ENCODE results near the gene ATRNL1. TPM values are rescaled to one million over a fixed set of nuclear protein-coding genes. Genes with fewer than 3 reads are reported as not detected.

Gene ATRNL1
- polyA plus RNA-seq, 1 donor from 2014 or later = 47.8 TPM

GRCh38 chr10:115871855-115872254 is 778.7 kb downstream of the ATRNL1 start:
- no peak for TF ChIP-seq RAD21 (conservative IDR thresholded peaks at IDR 0.05)
- TF ChIP-seq POLR2AphosphoS5 (IDR thresholded peaks at IDR 0.05) = no peak
- no peak for TF ChIP-seq SMC3 (conservative IDR thresholded peaks at IDR 0.05; ENCODE audit: poor library complexity)
- TF ChIP-seq TAF1 (IDR thresholded peaks at IDR 0.05; ENCODE audit: low read depth) = no peak
- TF ChIP-seq MXI1 (conservative IDR thresholded peaks at IDR 0.05; ENCODE audit: poor library complexity, severe bottlenecking) = no peak
- no peak for TF ChIP-seq REST (IDR thresholded peaks at IDR 0.05; ENCODE audit: borderline replicate concordance)
- TF ChIP-seq EZH2 (IDR thresholded peaks at IDR 0.05; ENCODE audit: borderline replicate concordance, insufficient read depth, low read length, poor library complexity, severe bottlenecking) = no peak
- TF ChIP-seq CTCF (IDR thresholded peaks at IDR 0.05; ENCODE audit: poor library complexity, severe bottlenecking) = no peak
- no peak for TF ChIP-seq EP300 (conservative IDR thresholded peaks at IDR 0.05; ENCODE audit: poor library complexity, severe bottlenecking)

GRCh38 chr10:115875172-115875571 is 782.0 kb downstream of the ATRNL1 start:
- no peak overlapping the region for H3K4me2 ChIP-seq (ENCODE audit: low read length)
- no peak overlapping the region for H2AFZ ChIP-seq (ENCODE audit: low read depth, low read length)
- no peak overlapping the region for H3K9ac ChIP-seq (ENCODE audit: low read length)
- H3K36me3 ChIP-seq (ENCODE audit: insufficient read depth, low read length) = no peaks in the 10 kb centered on the region
- H3K79me2 ChIP-seq (replicated peaks; ENCODE audit: insufficient read depth, low read length) = no peaks in the 10 kb centered on the region
- no peaks in the 10 kb centered on the region for H3K27me3 ChIP-seq (ENCODE audit: insufficient read depth, low read depth, low read length)
- H4K20me1 ChIP-seq (ENCODE audit: insufficient read depth) = no peaks in the 10 kb centered on the region
- H3F3A ChIP-seq (ENCODE audit: insufficient read depth, low read length, poor library complexity, severe bottlenecking) = no peaks in the 10 kb centered on the region
- no peak overlapping the region for H3K4me3 ChIP-seq (ENCODE audit: low read length)
- H3K9me2 ChIP-seq (ENCODE audit: insufficient read depth, low read length) = no peaks in the 10 kb centered on the region
- no peak for TF ChIP-seq POLR2AphosphoS5 (IDR thresholded peaks at IDR 0.05)
- TF ChIP-seq TAF1 (IDR thresholded peaks at IDR 0.05; ENCODE audit: low read depth) = no peak
- TF ChIP-seq CTCF (IDR thresholded peaks at IDR 0.05; ENCODE audit: poor library complexity, severe bottlenecking) = no peak
- TF ChIP-seq SMC3 (conservative IDR thresholded peaks at IDR 0.05; ENCODE audit: poor library complexity) = no peak
- no peak for TF ChIP-seq MXI1 (conservative IDR thresholded peaks at IDR 0.05; ENCODE audit: poor library complexity, severe bottlenecking)
- no peaks in the 10 kb centered on the region for H3K9me3 ChIP-seq (ENCODE audit: low read length)
- no peak overlapping the region for H3K27ac ChIP-seq (ENCODE audit: low read length)

More at GRCh38 chr10:115871855-115872254, 778.7 kb downstream of the ATRNL1 start:
- Histone ChIP-seq H2AFZ (ENCODE audit: low read depth, low read length) (no peak overlapping the region), H3K4me3 (ENCODE audit: low read length) (no peak overlapping the region), H3K9me3 (ENCODE audit: low read length) (no peaks in the 10 kb centered on the region), H3K4me2 (ENCODE audit: low read length) (no peak overlapping the region), H4K20me1 (ENCODE audit: insufficient read depth) (no peaks in the 10 kb centered on the region), H3K27me3 (ENCODE audit: insufficient read depth, low read depth, low read length) (no peaks in the 10 kb centered on the region), H3K9ac (ENCODE audit: low read length) (no peak overlapping the region), H3K36me3 (ENCODE audit: insufficient read depth, low read length) (no peaks in the 10 kb centered on the region), H3K9me2 (ENCODE audit: insufficient read depth, low read length) (no peaks in the 10 kb centered on the region), H3K27ac (ENCODE audit: low read length) (no peak overlapping the region), H3F3A (ENCODE audit: insufficient read depth, low read length, poor library complexity, severe bottlenecking) (no peaks in the 10 kb centered on the region), H3K79me2 (replicated peaks; ENCODE audit: insufficient read depth, low read length) (no peaks in the 10 kb centered on the region)
